Measurements from ENCODE around the gene GPR137C. TPM values are rescaled to one million over a fixed set of nuclear protein-coding genes. Genes with fewer than 3 reads are reported as not detected.
A peak's percentile ranks its signal among the peaks of the same experiment; 100 is the strongest.

Gene GPR137C
- total RNA-seq, 2 donors from 2014 or later, result 0.36 to 0.38 TPM

GRCh38 chr14:52596861-52597260 lies 44.2 kb downstream of the GPR137C start:
- no peak overlapping the region for H3K4me3 Mint-ChIP-seq
- no peak overlapping the region for H3K27ac Mint-ChIP-seq
- H3K9me3 Mint-ChIP-seq, result peaks cover 3% of the 10 kb centered on the region
- H3K36me3 Mint-ChIP-seq, result peaks cover 19% of the 10 kb centered on the region
- no peak for DNase-seq (ENCODE audit: low spot score)
- H3K4me1 Mint-ChIP-seq (ENCODE audit: low read depth in 2 of 2), result no peaks in the 10 kb centered on the region
- ATAC-seq, result no peak
- H3K27me3 Mint-ChIP-seq, result peaks cover 6 to 15% of the 10 kb centered on the region in 2 donors

DNA sequence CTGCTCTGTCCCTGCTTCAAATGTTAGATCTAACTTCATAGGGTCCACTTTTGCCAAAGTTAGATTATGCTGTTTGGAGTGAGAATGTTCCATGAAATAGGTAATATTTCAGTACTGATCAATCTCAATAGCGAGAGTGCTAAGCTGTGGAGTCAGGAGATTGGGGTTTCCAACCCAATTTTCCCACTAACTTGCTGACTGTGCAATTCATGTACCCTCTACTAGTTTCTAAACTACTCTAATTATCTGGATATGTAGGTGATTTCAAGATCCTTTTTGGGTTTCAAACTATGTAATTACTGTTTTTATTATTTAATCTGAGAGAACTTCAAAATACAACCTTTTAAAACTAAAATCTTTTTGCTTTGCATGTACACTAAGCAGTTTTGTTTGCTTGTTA lies 45.9 kb downstream of the GPR137C start:
- DNase-seq (ENCODE audit: low spot score) (no peak), ATAC-seq (no peak)
- Mint-ChIP-seq H3K4me3 (no peak overlapping the region), H3K27me3 (peaks cover 6 to 19% of the 10 kb centered on the region in 2 donors), H3K36me3 (peaks cover 14% of the 10 kb centered on the region), H3K9me3 (peaks cover 3% of the 10 kb centered on the region), H3K4me1 (ENCODE audit: low read depth in 2 of 2) (peaks cover 4% of the 10 kb centered on the region in 2 donors), H3K27ac (no peak overlapping the region)

- H3K27ac Mint-ChIP-seq, result no peak overlapping the region
- peaks cover 10% of the 10 kb centered on the region for H3K36me3 Mint-ChIP-seq
- peaks cover 4% of the 10 kb centered on the region in 2 donors for H3K4me1 Mint-ChIP-seq (ENCODE audit: low read depth in 2 of 2)
- peaks cover 3 to 13% of the 10 kb centered on the region in 2 donors for H3K27me3 Mint-ChIP-seq
- no peak overlapping the region for H3K4me3 Mint-ChIP-seq
- H3K9me3 Mint-ChIP-seq, result no peaks in the 10 kb centered on the region
- no peak for ATAC-seq
- no peak for DNase-seq (ENCODE audit: low spot score)
These were observed 47.3 kb downstream of the GPR137C start for GRCh38 chr14:52599974-52600373.

DNA sequence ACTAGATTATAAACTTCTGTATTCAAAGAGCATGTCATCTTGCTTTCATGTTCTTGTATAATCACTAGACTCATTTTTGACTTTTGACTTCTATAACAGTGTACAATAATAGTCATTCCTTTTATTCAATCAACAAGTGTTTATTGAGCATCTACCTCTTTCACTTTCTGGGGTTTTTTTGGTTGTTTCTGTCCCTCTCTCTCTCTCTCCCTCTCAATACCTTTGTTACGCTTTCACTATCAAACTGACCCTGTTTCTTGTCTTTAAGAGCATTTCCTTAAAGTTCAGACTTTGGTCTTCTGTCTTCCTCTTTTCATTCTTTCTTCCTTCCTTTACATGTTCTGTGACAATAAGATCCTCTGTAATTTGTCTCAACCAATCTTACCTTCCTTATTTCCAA lies 49.5 kb downstream of the GPR137C start:
- ATAC-seq (no peak), DNase-seq (ENCODE audit: low spot score) (no peak)
- Mint-ChIP-seq H3K27me3 (peaks cover under 1 to 5% of the 10 kb centered on the region in 2 donors), H3K4me1 (ENCODE audit: low read depth in 2 of 2) (peaks cover 4% of the 10 kb centered on the region in 2 donors), H3K27ac (no peak overlapping the region), H3K36me3 (peaks cover 6% of the 10 kb centered on the region), H3K4me3 (no peak overlapping the region), H3K9me3 (no peaks in the 10 kb centered on the region)

DNA sequence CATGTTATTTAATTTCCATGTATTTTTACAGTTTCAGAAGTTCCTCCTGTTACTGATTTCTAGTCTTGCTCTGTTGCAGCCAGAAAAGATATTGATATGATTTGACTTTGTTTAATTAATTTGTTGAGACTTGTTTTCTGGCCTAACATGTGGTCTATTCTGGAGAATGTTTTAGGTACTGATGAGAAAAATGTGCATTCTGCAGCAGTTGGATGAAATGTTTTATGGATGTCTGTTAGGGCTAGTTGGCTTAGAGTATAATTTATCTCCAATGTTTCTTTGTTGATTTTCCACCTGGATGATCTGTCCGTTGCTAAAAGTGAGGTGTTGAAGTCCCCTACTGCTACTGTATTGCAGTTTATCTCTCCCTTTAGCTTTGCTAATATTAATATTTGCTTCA lies 54.4 kb downstream of the GPR137C start:
- Mint-ChIP-seq H3K27ac (no peak overlapping the region), H3K27me3 (peaks cover 2 to 12% of the 10 kb centered on the region in 2 donors), H3K9me3 (no peaks in the 10 kb centered on the region), H3K36me3 (peaks cover 6% of the 10 kb centered on the region), H3K4me3 (no peak overlapping the region), H3K4me1 (ENCODE audit: low read depth in 2 of 2) (peaks cover 4% of the 10 kb centered on the region in 2 donors)
- DNase-seq (ENCODE audit: low spot score) (no peak), ATAC-seq (no peak)

DNA sequence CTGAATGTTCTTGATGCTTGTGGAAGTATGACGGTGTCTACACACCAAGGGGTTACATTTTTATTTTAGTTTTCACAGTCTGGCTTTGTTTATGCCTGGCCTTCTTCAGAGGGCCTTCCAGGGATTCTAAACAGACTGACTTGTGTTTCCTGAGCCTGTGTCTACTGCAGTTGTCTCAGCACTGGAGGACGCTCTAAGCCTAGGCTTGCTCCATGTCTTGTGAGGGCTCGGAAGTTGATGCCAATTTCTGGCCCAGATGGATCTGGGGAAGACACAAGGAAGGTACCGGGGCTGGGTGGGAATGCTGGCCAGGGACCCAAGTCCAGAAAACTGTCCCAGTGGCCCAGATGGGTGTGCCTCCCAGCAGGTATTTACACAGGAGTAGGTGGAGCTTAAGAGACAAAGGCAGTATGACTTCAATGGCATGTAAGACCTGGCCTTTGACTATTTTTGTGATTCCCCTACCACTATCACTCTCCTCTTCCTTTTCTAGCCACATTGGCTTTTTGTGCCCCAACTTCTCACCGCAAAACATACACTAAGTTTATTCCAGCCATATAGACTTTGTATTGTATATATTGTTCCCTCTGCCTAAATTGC lies 56.9 kb downstream of the GPR137C start:
- no peaks in the 10 kb centered on the region for H3K4me1 Mint-ChIP-seq (ENCODE audit: low read depth in 2 of 2)
- no peak overlapping the region for H3K4me3 Mint-ChIP-seq
- peaks cover 2 to 7% of the 10 kb centered on the region in 2 donors for H3K27me3 Mint-ChIP-seq
- DNase-seq (ENCODE audit: low spot score) (no peak), ATAC-seq (no peak)
- no peaks in the 10 kb centered on the region for H3K9me3 Mint-ChIP-seq
- H3K36me3 Mint-ChIP-seq, result peaks cover 6% of the 10 kb centered on the region
- no peak overlapping the region for H3K27ac Mint-ChIP-seq

DNA sequence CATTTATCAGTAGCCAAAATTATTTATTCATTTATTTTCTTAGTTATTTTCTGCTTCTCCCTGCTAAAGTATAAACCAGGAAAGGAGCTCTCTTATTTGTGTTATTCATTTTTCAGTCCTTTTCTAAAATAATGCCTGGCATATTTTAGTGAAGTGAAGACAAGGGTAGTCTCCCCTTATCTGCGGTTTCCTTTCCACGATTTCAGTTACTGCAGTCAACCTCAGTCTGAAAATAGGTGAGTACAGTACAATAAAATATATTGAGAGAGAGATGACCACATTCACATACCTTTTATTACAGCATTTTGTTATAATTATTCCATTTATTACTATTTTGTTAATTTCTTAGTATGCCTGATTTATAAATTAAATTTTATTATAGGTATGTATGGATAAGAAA lies 57.6 kb downstream of the GPR137C start:
- no peak for ATAC-seq
- H3K36me3 Mint-ChIP-seq, result peaks cover 2% of the 10 kb centered on the region
- no peak for DNase-seq (ENCODE audit: low spot score)
- H3K4me1 Mint-ChIP-seq (ENCODE audit: low read depth in 2 of 2), result no peaks in the 10 kb centered on the region
- peaks cover 2 to 7% of the 10 kb centered on the region in 2 donors for H3K27me3 Mint-ChIP-seq
- H3K27ac Mint-ChIP-seq, result no peak overlapping the region
- H3K9me3 Mint-ChIP-seq, result no peaks in the 10 kb centered on the region
- no peak overlapping the region for H3K4me3 Mint-ChIP-seq

GRCh38 chr14:52618602-52619001 lies 66.0 kb downstream of the GPR137C start:
- Mint-ChIP-seq H3K27ac (no peak overlapping the region), H3K36me3 (no peaks in the 10 kb centered on the region), H3K27me3 (no peaks in the 10 kb centered on the region), H3K4me1 (ENCODE audit: low read depth in 2 of 2) (no peaks in the 10 kb centered on the region), H3K4me3 (no peak overlapping the region), H3K9me3 (no peaks in the 10 kb centered on the region)
- ATAC-seq (no peak), DNase-seq (ENCODE audit: low spot score) (no peak)

DNA sequence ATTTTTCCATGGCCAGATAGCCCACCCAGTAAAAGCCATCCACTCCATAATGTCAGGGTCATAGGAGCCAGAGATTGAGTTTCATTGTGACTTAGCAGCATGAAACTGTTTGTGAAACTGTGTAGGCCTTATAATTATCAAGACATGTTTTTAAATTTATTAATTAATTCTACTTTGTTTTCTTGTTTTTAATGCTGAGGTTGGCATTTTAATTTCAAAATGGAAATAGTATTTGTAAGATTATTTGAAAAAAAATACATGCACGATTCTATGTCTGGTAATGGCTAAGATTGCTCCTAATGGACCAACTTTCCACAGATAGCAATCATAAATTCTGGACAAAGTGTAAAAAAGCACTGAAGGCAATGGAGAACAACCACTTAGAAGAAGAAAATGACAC lies 67.1 kb downstream of the GPR137C start:
- DNase-seq (ENCODE audit: low spot score), result no peak
- no peaks in the 10 kb centered on the region for H3K36me3 Mint-ChIP-seq
- ATAC-seq, result no peak
- no peak overlapping the region for H3K27ac Mint-ChIP-seq
- H3K27me3 Mint-ChIP-seq, result no peaks in the 10 kb centered on the region
- H3K9me3 Mint-ChIP-seq, result no peaks in the 10 kb centered on the region
- no peaks in the 10 kb centered on the region for H3K4me1 Mint-ChIP-seq (ENCODE audit: low read depth in 2 of 2)
- no peak overlapping the region for H3K4me3 Mint-ChIP-seq

DNA sequence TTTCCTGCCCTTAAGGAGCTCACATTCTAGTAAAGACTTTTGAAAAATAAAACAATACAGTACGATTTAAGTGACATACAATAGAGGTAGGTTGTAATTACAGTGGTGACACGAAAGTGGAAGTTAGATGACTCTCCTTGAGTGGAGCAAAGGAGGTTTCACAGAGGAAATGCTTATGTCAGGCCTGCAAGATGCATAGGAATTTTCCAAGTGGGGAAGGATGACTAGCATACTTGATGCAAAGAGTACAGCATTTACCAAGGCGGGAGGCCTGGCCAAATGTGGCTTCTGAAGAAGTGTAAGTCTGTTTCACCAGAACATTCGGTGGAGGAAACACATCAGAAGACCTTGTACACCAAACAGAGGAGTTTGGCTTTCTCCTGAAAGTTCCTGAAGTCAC lies 87.5 kb downstream of the GPR137C start:
- peaks cover 4 to 8% of the 10 kb centered on the region in 2 donors for H3K4me1 Mint-ChIP-seq (ENCODE audit: low read depth in 2 of 2)
- DNase-seq (ENCODE audit: low spot score) (no peak), ATAC-seq (no peak)
- no peak overlapping the region for H3K4me3 Mint-ChIP-seq
- no peaks in the 10 kb centered on the region for H3K27me3 Mint-ChIP-seq
- H3K27ac Mint-ChIP-seq, result no peak overlapping the region
- no peaks in the 10 kb centered on the region for H3K9me3 Mint-ChIP-seq
- H3K36me3 Mint-ChIP-seq, result peaks cover 14% of the 10 kb centered on the region

GRCh38 chr14:52641745-52642144 lies 89.1 kb downstream of the GPR137C start:
- no peaks in the 10 kb centered on the region for H3K27me3 Mint-ChIP-seq
- H3K4me3 Mint-ChIP-seq, result no peak overlapping the region
- DNase-seq (ENCODE audit: low spot score) (no peak), ATAC-seq (no peak)
- H3K9me3 Mint-ChIP-seq, result no peaks in the 10 kb centered on the region
- H3K27ac Mint-ChIP-seq, result no peak overlapping the region
- peaks cover 6 to 8% of the 10 kb centered on the region in 2 donors for H3K4me1 Mint-ChIP-seq (ENCODE audit: low read depth in 2 of 2)
- H3K36me3 Mint-ChIP-seq, result peaks cover 19% of the 10 kb centered on the region

DNA sequence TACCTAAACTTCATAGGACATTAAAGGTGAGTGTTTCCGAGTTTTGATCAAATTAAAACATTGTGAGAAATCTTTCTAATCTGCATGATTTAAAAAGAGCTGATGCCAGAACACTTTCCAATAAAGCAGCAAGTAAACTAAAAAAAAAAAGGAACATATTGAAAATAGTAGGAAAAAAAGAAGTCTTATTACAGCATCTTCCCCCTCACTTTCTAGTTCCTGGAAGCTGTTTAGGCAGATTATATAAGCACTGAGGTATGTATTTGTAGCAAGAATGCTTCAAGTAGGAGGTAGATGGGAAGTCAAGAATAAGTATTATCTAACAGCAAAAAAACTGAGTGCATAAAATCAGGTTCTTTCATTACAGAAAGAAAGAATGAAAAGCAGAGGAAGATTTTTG lies 96.9 kb downstream of the GPR137C start:
- H3K27me3 Mint-ChIP-seq, result no peaks in the 10 kb centered on the region
- peak overlapping the region in 1 of 2 donors; percentile 47 for H3K27ac Mint-ChIP-seq
- no peak for DNase-seq (ENCODE audit: low spot score)
- no peak for ATAC-seq
- H3K9me3 Mint-ChIP-seq, result no peaks in the 10 kb centered on the region
- peaks cover 12% of the 10 kb centered on the region for H3K36me3 Mint-ChIP-seq
- H3K4me1 Mint-ChIP-seq (ENCODE audit: low read depth in 2 of 2), result peaks cover 0 to 2% of the 10 kb centered on the region in 2 donors
- no peak overlapping the region for H3K4me3 Mint-ChIP-seq

GRCh38 chr14:52650774-52651173 lies 98.1 kb downstream of the GPR137C start:
- peaks cover 0 to 2% of the 10 kb centered on the region in 2 donors for H3K4me1 Mint-ChIP-seq (ENCODE audit: low read depth in 2 of 2)
- no peak overlapping the region for H3K27ac Mint-ChIP-seq
- peaks cover 12% of the 10 kb centered on the region for H3K36me3 Mint-ChIP-seq
- ATAC-seq (no peak), DNase-seq (ENCODE audit: low spot score) (no peak)
- H3K27me3 Mint-ChIP-seq, result no peaks in the 10 kb centered on the region
- no peaks in the 10 kb centered on the region for H3K9me3 Mint-ChIP-seq
- no peak overlapping the region for H3K4me3 Mint-ChIP-seq

DNA sequence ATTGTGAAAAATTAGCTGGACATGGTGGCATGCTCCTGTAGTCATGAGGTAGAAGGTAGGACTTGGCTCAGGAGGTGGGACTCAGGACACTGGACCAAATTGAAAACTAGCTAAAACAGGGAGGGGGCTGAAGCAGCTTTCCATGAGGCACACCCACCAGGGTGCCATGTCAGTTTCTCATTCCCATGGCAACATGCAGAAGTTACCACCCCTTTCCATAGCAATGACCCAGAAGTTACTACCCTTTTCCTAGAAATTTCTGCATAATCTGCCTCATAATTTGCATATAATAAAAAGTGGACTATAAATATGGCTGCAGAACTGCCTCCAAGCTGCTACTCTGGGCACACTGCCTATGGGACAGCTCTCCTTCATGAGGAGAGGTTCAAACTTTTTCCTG lies 104.3 kb downstream of the GPR137C start:
- no peaks in the 10 kb centered on the region for H3K27me3 Mint-ChIP-seq
- ATAC-seq (no peak), DNase-seq (ENCODE audit: low spot score) (no peak)
- H3K4me1 Mint-ChIP-seq (ENCODE audit: low read depth in 2 of 2), result no peaks in the 10 kb centered on the region
- H3K27ac Mint-ChIP-seq, result no peak overlapping the region
- H3K9me3 Mint-ChIP-seq, result no peaks in the 10 kb centered on the region
- H3K4me3 Mint-ChIP-seq, result no peak overlapping the region
- peaks cover 9% of the 10 kb centered on the region for H3K36me3 Mint-ChIP-seq

DNA sequence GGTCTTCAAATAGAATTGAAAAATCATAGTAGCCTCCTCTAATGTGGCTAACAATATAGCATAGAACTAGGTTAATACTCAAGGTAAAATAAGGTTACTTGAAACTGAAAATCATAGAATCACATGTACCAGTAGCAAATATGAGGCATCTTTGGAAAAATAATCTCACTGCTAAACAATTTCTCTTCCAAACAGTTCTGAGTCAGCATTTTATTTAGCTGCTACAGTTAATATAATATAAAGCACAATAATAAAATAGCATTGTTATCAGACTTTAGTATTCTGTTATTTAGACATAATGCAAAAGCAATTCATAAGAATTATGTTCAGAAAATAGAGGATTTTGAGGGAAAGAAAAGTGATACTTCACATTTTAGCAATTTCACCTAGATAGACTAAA lies 107.7 kb downstream of the GPR137C start:
- Mint-ChIP-seq H3K27me3 (no peaks in the 10 kb centered on the region), H3K36me3 (peaks cover 10% of the 10 kb centered on the region), H3K27ac (no peak overlapping the region), H3K4me3 (no peak overlapping the region), H3K9me3 (no peaks in the 10 kb centered on the region), H3K4me1 (ENCODE audit: low read depth in 2 of 2) (no peaks in the 10 kb centered on the region)
- ATAC-seq (no peak), DNase-seq (ENCODE audit: low spot score) (no peak)

Data from natural killer cell treated with Interleukin-12 subunit alpha and Interleukin-12 subunit beta and Interleukin-15 and Interleukin-18, amount 100 ng/mL, for 72 hours (primary cell).